ENCODE measurements around the gene LAYN.

DNA sequence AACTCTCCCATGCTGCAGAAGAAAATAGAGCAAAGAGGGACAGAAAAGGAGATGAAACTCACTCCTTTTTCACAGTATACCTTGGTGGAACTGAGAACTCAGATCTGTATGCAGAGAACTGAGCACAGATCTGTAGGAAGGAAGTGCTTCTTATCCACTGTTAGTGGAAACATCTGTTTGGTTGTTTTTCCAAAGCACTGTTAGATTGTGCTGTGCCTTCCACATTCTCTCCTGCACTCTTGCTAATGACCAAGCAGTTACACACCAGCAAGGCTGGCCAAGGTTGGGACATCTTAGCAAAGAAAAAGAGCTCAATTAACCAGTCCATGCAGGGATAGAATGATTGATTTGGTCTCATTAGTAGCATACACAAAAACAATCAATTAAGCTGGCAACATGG, 41.6 kb downstream of the LAYN start:
- TF ChIP-seq, protein P1, sequence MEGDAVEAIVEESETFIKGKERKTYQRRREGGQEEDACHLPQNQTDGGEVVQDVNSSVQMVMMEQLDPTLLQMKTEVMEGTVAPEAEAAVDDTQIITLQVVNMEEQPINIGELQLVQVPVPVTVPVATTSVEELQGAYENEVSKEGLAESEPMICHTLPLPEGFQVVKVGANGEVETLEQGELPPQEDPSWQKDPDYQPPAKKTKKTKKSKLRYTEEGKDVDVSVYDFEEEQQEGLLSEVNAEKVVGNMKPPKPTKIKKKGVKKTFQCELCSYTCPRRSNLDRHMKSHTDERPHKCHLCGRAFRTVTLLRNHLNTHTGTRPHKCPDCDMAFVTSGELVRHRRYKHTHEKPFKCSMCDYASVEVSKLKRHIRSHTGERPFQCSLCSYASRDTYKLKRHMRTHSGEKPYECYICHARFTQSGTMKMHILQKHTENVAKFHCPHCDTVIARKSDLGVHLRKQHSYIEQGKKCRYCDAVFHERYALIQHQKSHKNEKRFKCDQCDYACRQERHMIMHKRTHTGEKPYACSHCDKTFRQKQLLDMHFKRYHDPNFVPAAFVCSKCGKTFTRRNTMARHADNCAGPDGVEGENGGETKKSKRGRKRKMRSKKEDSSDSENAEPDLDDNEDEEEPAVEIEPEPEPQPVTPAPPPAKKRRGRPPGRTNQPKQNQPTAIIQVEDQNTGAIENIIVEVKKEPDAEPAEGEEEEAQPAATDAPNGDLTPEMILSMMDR (conservative IDR thresholded peaks at IDR 0.05; ENCODE audit: low read depth, low read length) = no peak
- no peak for TF ChIP-seq EZH2 (IDR thresholded peaks at IDR 0.05; ENCODE audit: borderline replicate concordance, low read depth, low read length, poor library complexity, severe bottlenecking)

All from A673 (cell line).